Fibroblast of mammary gland (primary cell): ENCODE measurements around the gene PVR.

Experiments used
- DNase-seq: peaks from one replicate; pipeline ENCODE4 v3.0.0-alpha.2; 2010; ENCODE audit warnings: low read depth
- H3K4me3 ChIP-seq: 2 replicates; pipeline ENCODE4 v1.5.1; 2011; ENCODE audit warnings: low read depth, mild to moderate bottlenecking, low read length, moderate library complexity; ENCODE audit not compliant: control insufficient read depth
- TF ChIP-seq, protein P1 (sequence below): conservative IDR thresholded peaks from 2 replicates; pipeline ENCODE4 v1.5.1; 2011; ENCODE audit warnings: low read depth, low read length, inconsistent platforms; ENCODE audit not compliant: control insufficient read depth, insufficient read depth

Gene PVR

DNA sequence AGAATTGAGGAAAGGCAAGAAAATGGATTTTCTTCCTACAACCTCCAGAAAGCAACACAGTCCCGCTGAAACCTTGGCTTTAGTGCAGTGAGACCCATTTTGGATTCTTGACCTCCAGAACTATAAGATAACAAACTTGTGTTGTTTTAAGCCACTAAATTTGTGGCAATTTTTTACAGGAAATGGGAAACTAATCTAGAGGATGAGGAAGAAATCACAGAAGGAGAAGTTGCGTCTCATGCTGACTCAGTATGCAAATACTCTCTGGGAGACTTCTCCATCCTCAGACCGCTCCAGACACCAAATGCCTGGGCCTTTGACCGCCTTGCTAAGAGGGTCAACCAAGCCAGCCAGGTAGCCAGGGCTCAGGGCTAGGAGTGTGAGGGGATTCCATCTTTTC, 42.2 kb downstream of the PVR start:
- TF ChIP-seq, protein P1, sequence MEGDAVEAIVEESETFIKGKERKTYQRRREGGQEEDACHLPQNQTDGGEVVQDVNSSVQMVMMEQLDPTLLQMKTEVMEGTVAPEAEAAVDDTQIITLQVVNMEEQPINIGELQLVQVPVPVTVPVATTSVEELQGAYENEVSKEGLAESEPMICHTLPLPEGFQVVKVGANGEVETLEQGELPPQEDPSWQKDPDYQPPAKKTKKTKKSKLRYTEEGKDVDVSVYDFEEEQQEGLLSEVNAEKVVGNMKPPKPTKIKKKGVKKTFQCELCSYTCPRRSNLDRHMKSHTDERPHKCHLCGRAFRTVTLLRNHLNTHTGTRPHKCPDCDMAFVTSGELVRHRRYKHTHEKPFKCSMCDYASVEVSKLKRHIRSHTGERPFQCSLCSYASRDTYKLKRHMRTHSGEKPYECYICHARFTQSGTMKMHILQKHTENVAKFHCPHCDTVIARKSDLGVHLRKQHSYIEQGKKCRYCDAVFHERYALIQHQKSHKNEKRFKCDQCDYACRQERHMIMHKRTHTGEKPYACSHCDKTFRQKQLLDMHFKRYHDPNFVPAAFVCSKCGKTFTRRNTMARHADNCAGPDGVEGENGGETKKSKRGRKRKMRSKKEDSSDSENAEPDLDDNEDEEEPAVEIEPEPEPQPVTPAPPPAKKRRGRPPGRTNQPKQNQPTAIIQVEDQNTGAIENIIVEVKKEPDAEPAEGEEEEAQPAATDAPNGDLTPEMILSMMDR: no peak
- H3K4me3 ChIP-seq: no peak overlapping the region
- peak; percentile 43 for DNase-seq

DNA sequence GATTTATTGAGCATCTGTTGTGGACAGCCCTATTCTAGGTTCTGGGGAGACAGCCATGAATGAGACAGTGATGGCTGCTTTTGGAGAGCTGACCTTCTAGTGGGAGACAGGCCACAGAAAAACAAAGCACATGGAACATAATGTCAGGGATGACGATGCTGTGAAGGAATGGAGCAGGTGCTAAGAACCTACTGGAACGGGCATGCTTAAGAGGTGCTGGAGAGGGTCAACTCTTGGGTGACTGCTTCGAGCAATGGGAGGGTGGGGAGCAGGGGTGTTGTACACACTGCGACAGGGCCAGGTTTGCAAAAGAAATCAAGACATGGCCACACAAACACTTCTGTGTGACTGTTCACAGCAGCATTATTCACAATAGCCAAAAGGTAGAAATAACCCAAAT, 43.2 kb downstream of the PVR start:
- TF ChIP-seq, protein P1: no peak
- no peak for DNase-seq
- no peak overlapping the region for H3K4me3 ChIP-seq

DNA sequence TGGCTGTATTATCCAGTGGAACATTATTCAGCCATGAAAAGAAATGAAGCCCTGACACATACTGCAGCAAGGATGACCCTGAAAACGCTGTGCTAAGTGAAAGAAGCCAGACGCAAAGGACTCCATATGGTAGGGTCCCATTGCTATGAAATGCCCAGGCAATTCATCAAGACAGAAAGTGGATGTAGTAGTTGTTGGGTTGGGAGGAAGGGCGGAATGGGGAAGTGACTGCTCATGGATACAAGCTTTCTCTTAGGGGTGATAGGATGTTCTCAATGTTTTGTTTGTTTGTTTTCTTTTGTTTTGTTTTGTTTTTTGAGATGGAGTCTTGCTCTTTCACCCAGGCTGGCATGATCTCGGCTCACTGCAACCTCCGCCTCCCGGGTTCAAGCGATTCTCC, 44.2 kb downstream of the PVR start:
- DNase-seq: no peak
- TF ChIP-seq, protein P1: no peak
- H3K4me3 ChIP-seq: no peak overlapping the region

DNA sequence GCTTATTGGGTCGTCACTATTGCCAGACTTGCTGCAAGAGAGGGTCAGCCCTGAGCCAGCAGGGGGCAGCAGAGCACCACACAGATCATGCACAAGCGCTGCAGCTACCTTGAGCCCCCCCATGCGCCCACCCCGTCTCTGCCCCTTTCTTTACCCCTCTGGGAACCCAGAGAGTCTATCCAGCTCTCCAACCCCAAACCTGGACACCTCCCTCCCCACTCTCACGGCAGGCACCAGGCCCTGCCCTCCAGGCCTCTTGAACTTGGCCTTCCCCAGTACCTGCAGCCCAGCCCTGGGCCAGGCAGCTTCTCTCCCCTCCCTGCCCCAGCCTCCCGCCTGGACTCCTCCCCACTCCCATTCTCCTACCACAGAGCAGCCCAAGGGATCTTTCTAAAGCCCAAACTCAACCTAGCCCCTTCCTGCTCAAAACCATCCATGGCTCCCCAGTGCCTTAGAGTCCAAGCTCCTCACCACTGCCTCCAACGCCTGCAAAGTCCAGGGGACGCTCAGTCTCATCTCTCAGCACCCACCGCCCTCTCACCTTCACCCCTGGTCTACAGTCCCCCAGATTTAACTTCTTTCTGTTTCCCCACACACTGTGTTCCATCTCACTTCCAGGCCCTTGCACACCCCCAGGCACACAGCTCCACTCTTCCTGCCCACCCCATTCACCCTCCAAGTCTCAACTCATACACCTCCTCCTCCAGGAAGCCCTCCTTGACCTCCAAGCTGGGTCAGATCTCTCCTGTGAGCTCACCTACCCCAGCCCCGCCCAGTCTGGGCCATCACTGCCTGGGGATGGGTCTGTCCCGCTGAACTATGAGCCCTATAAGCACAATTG, 45.8 kb downstream of the PVR start:
- TF ChIP-seq, protein P1: peak; percentile 94
- no peak overlapping the region for H3K4me3 ChIP-seq
- DNase-seq: peak; percentile 64

GRCh38 chr19:44690131-44690440, 46.4 kb downstream of the PVR start:
- no peak for DNase-seq
- TF ChIP-seq, protein P1: no peak
- H3K4me3 ChIP-seq: no peak overlapping the region

DNA sequence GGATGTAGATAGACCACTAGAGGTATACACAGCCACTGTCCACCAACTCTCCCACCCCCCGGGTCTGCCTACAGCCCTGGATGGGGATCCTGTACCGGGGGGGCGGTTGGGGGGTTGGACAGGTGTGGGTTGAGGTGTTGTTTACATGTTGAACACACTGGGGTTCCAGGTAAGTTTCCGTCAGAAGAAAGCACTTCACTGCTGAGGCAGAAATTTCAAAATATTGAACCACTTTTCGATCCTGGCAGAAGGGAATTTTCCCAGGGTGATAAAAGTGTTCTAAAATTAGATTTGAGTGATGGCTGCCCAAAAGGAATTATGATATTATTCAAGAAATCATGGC, 48.6 kb downstream of the PVR start:
- no peak overlapping the region for H3K4me3 ChIP-seq
- DNase-seq: no peak
- TF ChIP-seq, protein P1: no peak

GRCh38 chr19:44694184-44694579, 50.5 kb downstream of the PVR start:
- DNase-seq: no peak
- TF ChIP-seq, protein P1: peak; percentile 40
- H3K4me3 ChIP-seq: no peak overlapping the region
